ENCODE results near the gene CEP290.
"Not testable (repeated sequence)": the region's sequence is repeated elsewhere in the genome, so short reads cannot be mapped to it uniquely, and the experiment has no call there.

DNA sequence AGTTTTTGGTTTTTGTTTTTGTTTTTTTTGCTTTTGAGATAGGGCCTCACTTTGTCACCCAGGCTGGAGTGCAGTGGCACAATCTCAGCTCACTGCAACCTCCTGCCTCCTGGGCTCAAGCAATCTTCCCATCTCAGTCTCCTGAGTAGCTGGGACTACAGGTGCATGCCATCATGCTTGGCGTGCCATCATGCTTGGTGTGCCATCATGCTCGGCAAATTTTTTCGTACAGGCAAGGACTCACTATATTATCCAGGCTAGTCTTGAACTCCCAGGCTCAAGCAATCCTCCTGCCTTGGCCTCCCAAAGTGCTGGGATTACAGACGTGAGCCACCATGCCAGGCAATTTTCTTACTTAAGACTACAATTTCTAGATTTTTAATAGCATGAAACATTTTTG, 2.2 kb downstream of the CEP290 start:
- TF ChIP-seq, protein P1, sequence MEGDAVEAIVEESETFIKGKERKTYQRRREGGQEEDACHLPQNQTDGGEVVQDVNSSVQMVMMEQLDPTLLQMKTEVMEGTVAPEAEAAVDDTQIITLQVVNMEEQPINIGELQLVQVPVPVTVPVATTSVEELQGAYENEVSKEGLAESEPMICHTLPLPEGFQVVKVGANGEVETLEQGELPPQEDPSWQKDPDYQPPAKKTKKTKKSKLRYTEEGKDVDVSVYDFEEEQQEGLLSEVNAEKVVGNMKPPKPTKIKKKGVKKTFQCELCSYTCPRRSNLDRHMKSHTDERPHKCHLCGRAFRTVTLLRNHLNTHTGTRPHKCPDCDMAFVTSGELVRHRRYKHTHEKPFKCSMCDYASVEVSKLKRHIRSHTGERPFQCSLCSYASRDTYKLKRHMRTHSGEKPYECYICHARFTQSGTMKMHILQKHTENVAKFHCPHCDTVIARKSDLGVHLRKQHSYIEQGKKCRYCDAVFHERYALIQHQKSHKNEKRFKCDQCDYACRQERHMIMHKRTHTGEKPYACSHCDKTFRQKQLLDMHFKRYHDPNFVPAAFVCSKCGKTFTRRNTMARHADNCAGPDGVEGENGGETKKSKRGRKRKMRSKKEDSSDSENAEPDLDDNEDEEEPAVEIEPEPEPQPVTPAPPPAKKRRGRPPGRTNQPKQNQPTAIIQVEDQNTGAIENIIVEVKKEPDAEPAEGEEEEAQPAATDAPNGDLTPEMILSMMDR (conservative IDR thresholded peaks at IDR 0.05; ENCODE audit: low read depth in 2 of 2), result not testable (repeated sequence)
- TF ChIP-seq POLR2AphosphoS5 (IDR thresholded peaks at IDR 0.05; ENCODE audit: low read depth); JUNB (IDR thresholded peaks at IDR 0.05; ENCODE audit: unreplicated experiment): not testable (repeated sequence)

Data from GM23338 (cell line).